Body of pancreas (tissue), 4 donors: ENCODE data around the gene SMARCAD1. TPM values are rescaled to one million over a fixed set of nuclear protein-coding genes. Genes with fewer than 3 reads are reported as not detected.
"Not testable (repeated sequence)": the region's sequence is repeated elsewhere in the genome, so short reads cannot be mapped to it uniquely, and the experiment has no call there.

Experiments
- ATAC-seq: fragments of 150-250 bp; one replicate; pipeline ENCODE4 v1.9.1; 2016
- DNase-seq, 4 donors: peaks; one replicate each; pipeline ENCODE4 v3.0.0-alpha.2; 2019
- H3K27ac ChIP-seq, 4 donors: fragments of 200-600 bp; sonication (generic); 1 replicate in 3 of 4; 2 replicates in 1 of 4; pipeline versions ENCODE4 v1.5.1 to v1.6.1; 2016 to 2019; ENCODE audit warnings: mild to moderate bottlenecking in 1 of 4, mixed read lengths in 1 of 4, moderate library complexity in 1 of 4
- H3K27me3 ChIP-seq, 2 donors: fragments of 200-600 bp; sonication (generic); one replicate each; pipeline ENCODE4 v1.6.0; 2016; ENCODE audit warnings: mild to moderate bottlenecking in 1 of 2
- H3K36me3 ChIP-seq, 2 donors: fragments of 200-600 bp; sonication (generic); replicated peaks in 1 of 2; 2 replicates each; pipeline ENCODE4 v1.5.1; 2016; ENCODE audit warnings: low read depth in 2 of 2; ENCODE audit not compliant: insufficient read depth in 1 of 2
- H3K4me1 ChIP-seq: fragments of 200-600 bp; sonication (generic); one replicate; pipeline ENCODE4 v1.6.0; 2016
- H3K4me3 ChIP-seq, 2 donors: fragments of 200-600 bp; sonication (generic); 1 replicate in 1 of 2; 2 replicates in 1 of 2; pipeline ENCODE4 v1.5.1; 2016 to 2019
- H3K9me3 ChIP-seq, 3 donors: fragments of 200-600 bp; sonication (generic); 1 replicate in 2 of 3; 2 replicates in 1 of 3; pipeline ENCODE4 v1.5.1; 2016
- POLR2A ChIP-seq, 3 donors: fragments of 450-650 bp; IDR thresholded peaks; one replicate each; pipeline ENCODE4 v1.6.1; 2016; ENCODE audit warnings: antibody characterized with exemption in 3 of 3, mild to moderate bottlenecking in 2 of 3
- WGBS, 2 donors: methylation state at CpG; one replicate each; pipeline ENCODE4 v1.1.5; 2017; 5-methylcytosine and 5-hydroxymethylcytosine counted together
- intact Hi-C: fragments of 100-400 bp; cut with DNase I; formaldehyde crosslinking; loops from one replicate; pipeline ENCODE4 v1.15.1; 2023
- total RNA-seq, 2 donors: library from RNA; depleted of rRNA; stranded (reverse); fragments of >200 nt; gene quantifications; one replicate each; pipeline ENCODE4 v1.1.0, GENCODE V29; 2016
- TF ChIP-seq, protein P1 (sequence below), 7 experiments: fragments of 450-650 bp in 4 of 7; fragments of 200-600 bp in 3 of 7; sonication (generic) in 3 of 7; IDR thresholded peaks; one replicate each; pipeline ENCODE4 v1.5.1; 2016 to 2019; ENCODE audit warnings: antibody characterized with exemption in 7 of 7

The SMARCAD1 gene
- total RNA-seq, 2 donors from 2014 or later: 12.7 to 16.5 TPM

GRCh38 chr4:94306713-94307112 is 99.0 kb downstream of the SMARCAD1 start:
- DNase-seq (no peak), ATAC-seq (no peak)
- Histone ChIP-seq H3K9me3 (no peaks in the 10 kb centered on the region), H3K27ac (no peak overlapping the region), H3K36me3 (no peaks in the 10 kb centered on the region), H3K4me1 (no peaks in the 10 kb centered on the region), H3K27me3 (no peaks in the 10 kb centered on the region), H3K4me3 (no peak overlapping the region)
- no peak for TF ChIP-seq POLR2A (IDR thresholded peaks at IDR 0.05)
- TF ChIP-seq, protein P1, sequence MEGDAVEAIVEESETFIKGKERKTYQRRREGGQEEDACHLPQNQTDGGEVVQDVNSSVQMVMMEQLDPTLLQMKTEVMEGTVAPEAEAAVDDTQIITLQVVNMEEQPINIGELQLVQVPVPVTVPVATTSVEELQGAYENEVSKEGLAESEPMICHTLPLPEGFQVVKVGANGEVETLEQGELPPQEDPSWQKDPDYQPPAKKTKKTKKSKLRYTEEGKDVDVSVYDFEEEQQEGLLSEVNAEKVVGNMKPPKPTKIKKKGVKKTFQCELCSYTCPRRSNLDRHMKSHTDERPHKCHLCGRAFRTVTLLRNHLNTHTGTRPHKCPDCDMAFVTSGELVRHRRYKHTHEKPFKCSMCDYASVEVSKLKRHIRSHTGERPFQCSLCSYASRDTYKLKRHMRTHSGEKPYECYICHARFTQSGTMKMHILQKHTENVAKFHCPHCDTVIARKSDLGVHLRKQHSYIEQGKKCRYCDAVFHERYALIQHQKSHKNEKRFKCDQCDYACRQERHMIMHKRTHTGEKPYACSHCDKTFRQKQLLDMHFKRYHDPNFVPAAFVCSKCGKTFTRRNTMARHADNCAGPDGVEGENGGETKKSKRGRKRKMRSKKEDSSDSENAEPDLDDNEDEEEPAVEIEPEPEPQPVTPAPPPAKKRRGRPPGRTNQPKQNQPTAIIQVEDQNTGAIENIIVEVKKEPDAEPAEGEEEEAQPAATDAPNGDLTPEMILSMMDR (IDR thresholded peaks at IDR 0.05): no peak
- 48 to 55% methylated on average over 3 of the region's 3 CpGs for WGBS, 2 donors
- intact Hi-C loops: loop anchor here (10.0 kb wide), 1 partner anchor 288 kb away; no protein-coding TSS in a partner anchor

DNA sequence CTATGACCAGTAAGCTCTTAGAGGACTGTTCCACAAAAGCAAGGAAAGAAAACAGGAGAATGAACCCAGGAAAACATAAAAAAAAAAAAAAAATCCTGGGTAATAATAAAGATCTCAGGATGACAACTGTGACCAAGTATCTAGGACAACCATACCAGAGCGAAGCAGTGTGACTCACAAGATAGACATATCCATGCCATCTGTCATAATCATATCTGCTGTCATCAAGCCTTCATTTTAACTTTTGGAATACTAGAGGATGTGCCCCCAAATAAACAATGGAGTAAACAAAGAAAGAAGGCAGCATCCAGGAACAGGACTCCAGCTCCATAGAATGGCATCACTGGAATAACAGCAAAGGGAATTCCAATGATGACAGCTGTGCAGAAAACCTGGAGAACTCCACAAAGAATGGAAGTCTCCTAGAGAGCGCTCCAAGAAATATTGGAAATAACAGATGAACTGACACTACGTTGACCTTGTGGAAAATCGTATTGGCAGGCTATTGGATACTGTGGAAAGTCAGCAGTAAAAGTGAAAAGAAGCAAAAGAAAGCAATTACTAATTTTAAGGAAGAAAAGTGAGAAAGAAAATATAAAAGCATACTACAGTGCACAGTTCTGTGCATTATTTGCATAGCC is 99.7 kb downstream of the SMARCAD1 start:
- Histone ChIP-seq H3K9me3 (no peaks in the 10 kb centered on the region), H3K4me3 (no peak overlapping the region), H3K27ac (no peak overlapping the region), H3K4me1 (no peaks in the 10 kb centered on the region), H3K36me3 (no peaks in the 10 kb centered on the region), H3K27me3 (no peaks in the 10 kb centered on the region)
- ATAC-seq (no peak), DNase-seq (no peak)
- intact Hi-C loops: loop anchor here (10.0 kb wide), 1 partner anchor 287 kb away; no protein-coding TSS in a partner anchor
- 83 to 86% methylated on average over 4 of the region's 4 CpGs for whole genome bisulfite sequencing, 2 donors
- TF ChIP-seq POLR2A (IDR thresholded peaks at IDR 0.05): no peak
- TF ChIP-seq, protein P1 (IDR thresholded peaks at IDR 0.05): no peak

- H3K36me3 ChIP-seq, H3K4me3 ChIP-seq, H3K27me3 ChIP-seq, H3K9me3 ChIP-seq, DNase-seq, H3K4me1 ChIP-seq, ATAC-seq, intact Hi-C loops, H3K27ac ChIP-seq: not testable (repeated sequence)
Measured at GRCh38 chr4:94319927-94320326, 112.3 kb downstream of the SMARCAD1 start.

- Histone ChIP-seq H3K4me1 (no peaks in the 10 kb centered on the region), H3K4me3 (no peak overlapping the region), H3K27ac (no peak overlapping the region), H3K27me3 (no peaks in the 10 kb centered on the region), H3K9me3 (peaks cover 0 to 19% (median 0%) of the 10 kb centered on the region in 3 donors), H3K36me3 (no peaks in the 10 kb centered on the region)
- WGBS, 2 donors: 78 to 93% methylated on average over 1 of the region's 1 CpG
- TF ChIP-seq, protein P1 (IDR thresholded peaks at IDR 0.05): no peak
- TF ChIP-seq POLR2A (IDR thresholded peaks at IDR 0.05): no peak
- DNase-seq (no peak), ATAC-seq (no peak)
- intact Hi-C loops: no loop called here
Measured at GRCh38 chr4:94325835-94326234, 118.2 kb downstream of the SMARCAD1 start.

DNA sequence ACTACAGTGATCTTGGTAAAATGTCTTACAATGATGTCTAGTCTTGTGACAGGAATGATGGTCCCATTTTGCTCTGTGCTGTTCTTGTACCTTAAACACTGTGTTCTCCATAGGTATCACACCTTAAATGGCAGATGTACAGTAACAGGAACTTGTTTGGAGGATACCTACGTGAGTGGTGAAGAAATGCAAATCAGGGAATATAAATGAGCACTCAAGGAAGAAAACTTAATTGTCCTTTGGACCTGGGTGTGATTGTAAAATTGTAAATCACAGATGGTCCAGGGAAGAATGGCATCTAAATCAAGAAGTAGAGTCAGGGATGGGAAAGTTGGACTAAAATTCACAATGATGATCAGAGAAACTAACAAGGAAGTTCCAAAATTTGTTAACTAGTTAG is 122.3 kb downstream of the SMARCAD1 start:
- DNase-seq: no peak
- intact Hi-C loops: no loop called here
- whole genome bisulfite sequencing, 2 donors: 53% methylated on average over 1 of the region's 1 CpG
- Histone ChIP-seq H3K4me1 (no peaks in the 10 kb centered on the region), H3K27ac (no peak overlapping the region), H3K27me3 (no peaks in the 10 kb centered on the region), H3K4me3 (no peak overlapping the region), H3K36me3 (no peaks in the 10 kb centered on the region), H3K9me3 (peaks cover 0 to 13% (median 0%) of the 10 kb centered on the region in 3 donors)
- TF ChIP-seq POLR2A (IDR thresholded peaks at IDR 0.05): no peak
- TF ChIP-seq, protein P1 (IDR thresholded peaks at IDR 0.05): no peak
- ATAC-seq: no peak
